NK-92 (cell line): ENCODE data around the gene LTO1.
"Not testable (repeated sequence)": the region's sequence is repeated elsewhere in the genome, so short reads cannot be mapped to it uniquely, and the experiment has no call there.

ENCODE experiments used
- DNase-seq: peaks from one replicate; lab custom pipeline; 2025; ENCODE audit not compliant: unreplicated experiment; lab: John Stamatoyannopoulos, UW

LTO1 gene

GRCh38 chr11:69702239-69702691, 27.1 kb upstream of the LTO1 start:
- no peak for DNase-seq

GRCh38 chr11:69700278-69701140, 25.4 kb upstream of the LTO1 start:
- no peak for DNase-seq

GRCh38 chr11:69699213-69699612, 24.1 kb upstream of the LTO1 start:
- DNase-seq, result no peak

GRCh38 chr11:69698362-69698761, 23.2 kb upstream of the LTO1 start:
- no peak for DNase-seq

GRCh38 chr11:69697861-69698260, 22.7 kb upstream of the LTO1 start:
- no peak for DNase-seq

- DNase-seq, result no peak
Measured at GRCh38 chr11:69697469-69697843, 22.3 kb upstream of the LTO1 start.

- DNase-seq, result no peak
Measured at GRCh38 chr11:69696749-69697468, 21.8 kb upstream of the LTO1 start.

- DNase-seq, result not testable (repeated sequence)
Measured at GRCh38 chr11:69695995-69696394, 20.8 kb upstream of the LTO1 start.

GRCh38 chr11:69695581-69695980, 20.4 kb upstream of the LTO1 start:
- DNase-seq, result no peak

GRCh38 chr11:69694781-69695180, 19.6 kb upstream of the LTO1 start:
- DNase-seq, result no peak

GRCh38 chr11:69692422-69692821, 17.3 kb upstream of the LTO1 start:
- no peak for DNase-seq

- DNase-seq, result no peak
Measured at GRCh38 chr11:69691463-69691862, 16.3 kb upstream of the LTO1 start.

- DNase-seq, result no peak
Measured at GRCh38 chr11:69689484-69690319, 14.5 kb upstream of the LTO1 start.

GRCh38 chr11:69687969-69688771, 13.0 kb upstream of the LTO1 start:
- not testable (repeated sequence) for DNase-seq

- no peak for DNase-seq
Measured at GRCh38 chr11:69686856-69687255, 11.7 kb upstream of the LTO1 start.

GRCh38 chr11:69686452-69686851, 11.3 kb upstream of the LTO1 start:
- DNase-seq, result no peak

GRCh38 chr11:69685348-69685747, 10.2 kb upstream of the LTO1 start:
- no peak for DNase-seq

- no peak for DNase-seq
Measured at GRCh38 chr11:69684651-69685050, 9.5 kb upstream of the LTO1 start.

GRCh38 chr11:69683764-69684333, 8.7 kb upstream of the LTO1 start:
- DNase-seq, result no peak

GRCh38 chr11:69682681-69683326, 7.7 kb upstream of the LTO1 start:
- DNase-seq, result no peak
